Gastrocnemius medialis (tissue), 4 donors: ENCODE data around the gene EFS. TPM values are rescaled to one million over a fixed set of nuclear protein-coding genes. Genes with fewer than 3 reads are reported as not detected.

Experiments
- ATAC-seq, 2 donors: fragments of 150-250 bp; one replicate each; pipeline ENCODE4 v1.9.1; 2016
- DNase-seq, 2 donors: peaks; one replicate each; pipeline ENCODE4 v3.0.0-alpha.2; 2019
- H3K27ac ChIP-seq, 4 donors: fragments of 200-600 bp; sonication (generic); 1 replicate in 1 of 4; 2 replicates in 3 of 4; pipeline ENCODE4 v1.5.1; 2016 to 2018; ENCODE audit warnings: mild to moderate bottlenecking in 2 of 4, moderate library complexity in 1 of 4
- H3K27me3 ChIP-seq, 3 donors: fragments of 200-600 bp; sonication (generic) in 2 of 3; 1 replicate in 1 of 3; 2 replicates in 2 of 3; pipeline versions ENCODE4 v1.5.1 to v1.6.0; 2016 to 2019; ENCODE audit warnings: mild to moderate bottlenecking in 1 of 3, moderate library complexity in 1 of 3
- H3K36me3 ChIP-seq, 2 donors: fragments of 200-600 bp; sonication (generic) in 1 of 2; one replicate each; pipeline ENCODE4 v1.5.1; 2017 to 2018
- H3K4me1 ChIP-seq, 2 donors: fragments of 200-600 bp; sonication (generic) in 1 of 2; one replicate each; pipeline ENCODE4 v1.5.1; 2016 to 2017; ENCODE audit warnings: mild to moderate bottlenecking in 2 of 2
- H3K4me3 ChIP-seq, 4 donors: fragments of 200-600 bp; sonication (generic) in 3 of 4; 1 replicate in 1 of 4; 2 replicates in 3 of 4; pipeline ENCODE4 v1.5.1; 2016 to 2019; ENCODE audit warnings: mild to moderate bottlenecking in 2 of 4
- H3K9me3 ChIP-seq, 3 donors: fragments of 200-600 bp; sonication (generic) in 2 of 3; 1 replicate in 1 of 3; 2 replicates in 2 of 3; pipeline ENCODE4 v1.5.1; 2016 to 2019
- POLR2A ChIP-seq, 2 donors: fragments of 450-650 bp; IDR thresholded peaks; one replicate each; pipeline ENCODE4 v1.6.1; 2017; ENCODE audit warnings: antibody characterized with exemption in 2 of 2, mild to moderate bottlenecking in 2 of 2, moderate library complexity in 2 of 2
- in situ Hi-C, 4 donors: fragments of 200-750 bp; cut with MboI; loops; one replicate each; pipeline versions ENCODE4 v1.15.0 to v1.8.0; 2017; ENCODE audit warnings: low sequenced_read_pairs in 4 of 4
- intact Hi-C: fragments of 100-400 bp; cut with DNase I; formaldehyde crosslinking; loops from one replicate; pipeline ENCODE4 v1.15.1; 2023; ENCODE audit warnings: low total_unique reads
- total RNA-seq, 4 donors: library from RNA; depleted of rRNA; stranded (reverse); fragments of >200 nt; gene quantifications; one replicate each; pipeline versions ENCODE4 v1.1.0 to v1.2.3, GENCODE V29; 2016
- TF ChIP-seq, protein P1 (sequence below), 5 experiments: fragments of 450-650 bp in 3 of 5; fragments of 200-600 bp in 2 of 5; sonication (generic) in 2 of 5; IDR thresholded peaks in 4 of 5; conservative IDR thresholded peaks in 1 of 5; 1 replicate in 4 of 5; 2 replicates in 1 of 5; pipeline ENCODE4 v1.5.1; 2016 to 2019; ENCODE audit warnings: antibody characterized with exemption in 5 of 5, mild to moderate bottlenecking in 3 of 5, moderate library complexity in 3 of 5

EFS gene, protein sequence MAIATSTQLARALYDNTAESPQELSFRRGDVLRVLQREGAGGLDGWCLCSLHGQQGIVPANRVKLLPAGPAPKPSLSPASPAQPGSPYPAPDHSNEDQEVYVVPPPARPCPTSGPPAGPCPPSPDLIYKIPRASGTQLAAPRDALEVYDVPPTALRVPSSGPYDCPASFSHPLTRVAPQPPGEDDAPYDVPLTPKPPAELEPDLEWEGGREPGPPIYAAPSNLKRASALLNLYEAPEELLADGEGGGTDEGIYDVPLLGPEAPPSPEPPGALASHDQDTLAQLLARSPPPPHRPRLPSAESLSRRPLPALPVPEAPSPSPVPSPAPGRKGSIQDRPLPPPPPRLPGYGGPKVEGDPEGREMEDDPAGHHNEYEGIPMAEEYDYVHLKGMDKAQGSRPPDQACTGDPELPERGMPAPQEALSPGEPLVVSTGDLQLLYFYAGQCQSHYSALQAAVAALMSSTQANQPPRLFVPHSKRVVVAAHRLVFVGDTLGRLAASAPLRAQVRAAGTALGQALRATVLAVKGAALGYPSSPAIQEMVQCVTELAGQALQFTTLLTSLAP
- total RNA-seq, result 1 to 10 TPM in 3 of 4 donors, under 1 TPM in 1; 0.31 to 4.1 (median 1.6) TPM

DNA sequence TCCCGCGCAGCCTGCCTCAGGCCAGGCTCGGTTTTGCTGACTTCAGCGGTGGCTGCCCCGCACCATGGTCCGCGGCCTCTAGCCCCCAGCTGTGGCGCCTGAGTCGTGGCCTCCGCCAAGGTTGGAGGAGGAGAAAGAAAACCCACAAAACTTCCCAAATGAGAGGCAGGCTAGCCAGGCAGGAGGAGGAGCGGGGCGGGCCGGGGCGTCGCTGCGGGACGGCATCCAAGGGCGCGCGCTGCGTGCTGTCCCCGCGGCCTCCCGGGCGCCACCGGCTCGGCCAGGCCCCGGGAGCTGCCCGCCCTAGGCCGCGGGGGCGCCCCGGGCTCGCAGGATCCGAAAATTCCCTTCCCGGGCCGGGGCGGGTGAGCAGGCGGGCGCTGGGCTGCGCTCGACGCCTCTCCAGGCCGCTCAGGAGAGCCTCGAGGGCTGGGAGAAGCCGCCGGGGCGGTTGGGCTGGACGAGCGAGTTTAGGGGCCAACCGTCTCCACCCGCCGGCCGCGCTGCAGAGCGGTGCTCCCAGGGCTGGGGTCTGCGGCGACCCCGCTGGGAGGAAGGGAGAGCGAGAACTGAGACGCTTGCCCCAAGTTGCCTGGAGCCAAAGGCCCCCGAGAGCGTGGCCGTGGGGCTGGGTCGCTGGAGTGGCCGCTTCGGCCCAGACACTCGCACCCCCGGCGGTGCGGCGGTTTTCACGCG is at the start of gene EFS:
EFS (minus strand) TSS at position 137 of the 696 bp plus-strand sequence. CDS start 147 bp downstream, outside the sequence.
- DNase-seq (no peak), ATAC-seq (peak; percentile 16 to 36)
- no peaks in the 10 kb centered on the region for H3K9me3 ChIP-seq
- TF ChIP-seq, protein P1, sequence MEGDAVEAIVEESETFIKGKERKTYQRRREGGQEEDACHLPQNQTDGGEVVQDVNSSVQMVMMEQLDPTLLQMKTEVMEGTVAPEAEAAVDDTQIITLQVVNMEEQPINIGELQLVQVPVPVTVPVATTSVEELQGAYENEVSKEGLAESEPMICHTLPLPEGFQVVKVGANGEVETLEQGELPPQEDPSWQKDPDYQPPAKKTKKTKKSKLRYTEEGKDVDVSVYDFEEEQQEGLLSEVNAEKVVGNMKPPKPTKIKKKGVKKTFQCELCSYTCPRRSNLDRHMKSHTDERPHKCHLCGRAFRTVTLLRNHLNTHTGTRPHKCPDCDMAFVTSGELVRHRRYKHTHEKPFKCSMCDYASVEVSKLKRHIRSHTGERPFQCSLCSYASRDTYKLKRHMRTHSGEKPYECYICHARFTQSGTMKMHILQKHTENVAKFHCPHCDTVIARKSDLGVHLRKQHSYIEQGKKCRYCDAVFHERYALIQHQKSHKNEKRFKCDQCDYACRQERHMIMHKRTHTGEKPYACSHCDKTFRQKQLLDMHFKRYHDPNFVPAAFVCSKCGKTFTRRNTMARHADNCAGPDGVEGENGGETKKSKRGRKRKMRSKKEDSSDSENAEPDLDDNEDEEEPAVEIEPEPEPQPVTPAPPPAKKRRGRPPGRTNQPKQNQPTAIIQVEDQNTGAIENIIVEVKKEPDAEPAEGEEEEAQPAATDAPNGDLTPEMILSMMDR (IDR thresholded peaks at IDR 0.05 in 4 of 5, conservative IDR thresholded peaks at IDR 0.05 in 1 of 5), result no peak
- no peak for TF ChIP-seq POLR2A (IDR thresholded peaks at IDR 0.05)
- intact Hi-C loops, result no loop called here
- in situ Hi-C loops, result no loop called here
- peak within 1 kb of the TSS; percentile 68 to 81 (median 74) for H3K27ac ChIP-seq
- H3K4me1 ChIP-seq, result peaks cover 0 to 4% of the 10 kb centered on the region in 2 donors
- H3K4me3 ChIP-seq, result peak within 1 kb of the TSS; percentile 46 to 55 (median 53)
- peaks cover 13 to 23% (median 17%) of the 10 kb centered on the region in 3 donors for H3K27me3 ChIP-seq
- H3K36me3 ChIP-seq, result no peaks in the 10 kb centered on the region

DNA sequence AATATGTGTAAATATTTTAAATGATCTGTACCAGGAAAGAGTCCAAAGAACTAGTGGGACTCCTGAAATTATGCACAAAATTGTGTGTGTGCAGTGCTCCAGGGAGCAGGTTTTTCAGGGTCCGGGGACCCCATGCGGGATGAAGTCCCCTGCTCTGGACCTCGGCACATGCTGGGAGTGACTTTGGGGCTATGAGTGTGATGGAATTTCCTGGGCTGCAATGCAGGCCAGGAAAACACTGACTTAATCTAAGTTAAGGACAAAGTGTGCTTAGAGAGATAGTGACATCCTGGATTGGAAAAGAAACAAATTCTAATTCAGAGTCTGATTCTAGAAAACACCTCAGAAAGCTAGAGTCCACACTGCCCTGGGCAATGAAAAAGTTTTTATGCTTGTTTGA is 49.3 kb upstream of the EFS start:
- ATAC-seq (peak in 1 of 2 donors; percentile 44), DNase-seq (no peak)
- peaks cover 9 to 36% of the 10 kb centered on the region in 2 donors for H3K4me1 ChIP-seq
- TF ChIP-seq, protein P1 (IDR thresholded peaks at IDR 0.05 in 4 of 5, conservative IDR thresholded peaks at IDR 0.05 in 1 of 5), result no peak
- no peak for TF ChIP-seq POLR2A (IDR thresholded peaks at IDR 0.05)
- no peaks in the 10 kb centered on the region for H3K9me3 ChIP-seq
- in situ Hi-C loops, result no loop called here
- H3K4me3 ChIP-seq, result no peak overlapping the region
- peak overlapping the region; percentile 79 to 90 (median 84) for H3K27ac ChIP-seq
- H3K27me3 ChIP-seq, result no peaks in the 10 kb centered on the region
- intact Hi-C loops, result no loop called here
- H3K36me3 ChIP-seq, result no peaks in the 10 kb centered on the region

- peaks cover 10 to 42% of the 10 kb centered on the region in 2 donors for H3K4me1 ChIP-seq
- peak overlapping the region; percentile 79 to 90 (median 84) for H3K27ac ChIP-seq
- H3K36me3 ChIP-seq, result no peaks in the 10 kb centered on the region
- intact Hi-C loops (no loop called here), in situ Hi-C loops (no loop called here)
- no peak for TF ChIP-seq POLR2A (IDR thresholded peaks at IDR 0.05)
- TF ChIP-seq, protein P1 (IDR thresholded peaks at IDR 0.05 in 4 of 5, conservative IDR thresholded peaks at IDR 0.05 in 1 of 5), result no peak
- DNase-seq (peak in 1 of 2 donors; percentile 31), ATAC-seq (no peak)
- H3K4me3 ChIP-seq, result no peak overlapping the region
- no peaks in the 10 kb centered on the region for H3K9me3 ChIP-seq
- H3K27me3 ChIP-seq, result no peaks in the 10 kb centered on the region
Measured at GRCh38 chr14:23413681-23414080, 48.7 kb upstream of the EFS start.

DNA sequence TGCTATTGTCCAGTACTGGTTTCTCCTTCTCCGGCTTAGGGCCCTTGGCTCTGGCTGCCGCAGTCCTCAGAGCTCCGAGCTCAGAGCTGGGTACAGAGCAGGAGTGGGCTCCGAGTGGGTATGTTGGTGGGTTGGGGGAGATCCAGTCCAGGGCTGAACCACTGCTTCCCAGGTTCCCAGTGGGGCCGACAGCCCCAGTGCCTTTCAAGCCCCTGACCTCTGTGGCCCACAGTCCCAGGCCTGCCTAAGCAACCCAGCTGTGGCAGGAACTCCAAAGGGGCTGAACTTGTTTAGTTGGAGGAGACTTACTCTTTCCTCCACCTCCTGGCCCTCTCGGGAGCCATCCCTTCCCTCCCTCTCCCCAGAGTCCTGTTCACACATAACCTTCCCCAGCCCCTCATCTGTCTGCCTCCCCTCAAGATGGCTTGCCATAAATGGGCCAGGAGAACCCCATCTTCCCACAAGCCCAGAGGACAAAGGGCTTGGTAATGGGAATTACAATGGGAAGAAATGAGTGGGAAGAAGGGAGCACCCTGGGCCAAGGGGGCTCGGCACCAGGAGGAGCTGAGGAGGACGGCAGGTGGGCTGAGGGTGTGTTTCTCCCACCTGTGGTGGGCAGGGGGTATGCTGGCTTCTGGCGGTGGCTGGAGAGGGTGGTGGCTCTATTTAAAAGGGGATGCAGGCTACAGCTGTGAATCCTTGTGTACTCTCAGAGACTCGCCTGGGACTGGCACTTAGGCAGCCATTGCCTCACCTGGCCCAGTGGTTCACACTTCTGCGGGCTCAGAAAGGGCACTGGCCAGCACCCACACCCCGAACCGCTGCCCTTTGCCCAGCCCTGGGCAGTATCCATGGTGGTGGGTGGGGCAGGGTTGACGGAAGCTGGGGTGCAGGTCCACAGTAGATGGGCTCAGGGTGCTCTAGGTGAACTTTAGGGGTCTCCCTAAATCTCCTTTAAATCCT is 46.9 kb upstream of the EFS start:
- H3K27me3 ChIP-seq, result no peaks in the 10 kb centered on the region
- intact Hi-C loops (loop anchor here (2.0 kb wide), 1 partner anchor 23 kb away; the partner anchor contains the start of gene MYH7), in situ Hi-C loops (no loop called here)
- H3K4me3 ChIP-seq, result peak overlapping the region in 1 of 4 donors; percentile 8
- ATAC-seq (no peak), DNase-seq (peak in 1 of 2 donors; percentile 41)
- no peaks in the 10 kb centered on the region for H3K36me3 ChIP-seq
- H3K4me1 ChIP-seq, result peaks cover 10 to 54% of the 10 kb centered on the region in 2 donors
- no peak for TF ChIP-seq POLR2A (IDR thresholded peaks at IDR 0.05)
- TF ChIP-seq, protein P1 (IDR thresholded peaks at IDR 0.05 in 4 of 5, conservative IDR thresholded peaks at IDR 0.05 in 1 of 5), result no peak
- no peaks in the 10 kb centered on the region for H3K9me3 ChIP-seq
- H3K27ac ChIP-seq, result peak overlapping the region; percentile 79 to 90 (median 84)
